Activated CD8-positive, alpha-beta memory T cell treated with anti-CD3 and anti-CD28 coated beads, Interleukin-2, amount 10 ng/mL, durations not matched to agents 7 days and 5 days (primary cell): ENCODE measurements around the gene SCO2. TPM values are rescaled to one million over a fixed set of nuclear protein-coding genes. Genes with fewer than 3 reads are reported as not detected.

ENCODE experiments used
- ATAC-seq: fragments of 150-1000 bp; cut with Tn5 transposase; one replicate; pipeline ENCODE4 v1.10.0; 2021; ENCODE audit warnings: moderate library complexity
- CTCF ChIA-PET: fragments of 350-600 bp; sonication (Branson Sonifier 250); formaldehyde crosslinking; loops from one replicate; lab custom pipeline; 2021; ENCODE audit warnings: antibody characterized with exemption; lab: Charles Lee
- DNase-seq: peaks from one replicate; pipeline ENCODE4 v3.0.0-alpha.2; 2020
- H3K27ac Mint-ChIP-seq: one replicate; pipeline ENCODE4 v1.8.0; 2021; ENCODE audit warnings: mild to moderate bottlenecking, mixed read lengths
- H3K27me3 Mint-ChIP-seq: one replicate; pipeline ENCODE4 v1.8.0; 2021; ENCODE audit warnings: mixed read lengths
- H3K36me3 Mint-ChIP-seq: one replicate; pipeline ENCODE4 v1.8.0; 2021; ENCODE audit warnings: mild to moderate bottlenecking, mixed read lengths
- H3K4me1 Mint-ChIP-seq: one replicate; pipeline ENCODE4 v1.8.0; 2021; ENCODE audit warnings: mixed read lengths
- H3K4me3 Mint-ChIP-seq: one replicate; pipeline ENCODE4 v1.8.0; 2021; ENCODE audit warnings: mild to moderate bottlenecking, moderate library complexity, mixed read lengths
- H3K9me3 Mint-ChIP-seq: one replicate; pipeline ENCODE4 v1.8.0; 2022; ENCODE audit warnings: low read depth, mixed read lengths
- total RNA-seq, 2 experiments: library from RNA; stranded (reverse); gene quantifications; one replicate each; pipeline ENCODE4 v1.2.3, GENCODE V29; 2021

The SCO2 gene
- total RNA-seq, 2 experiments from 2014 or later = 9.1 to 11.6 TPM

DNA sequence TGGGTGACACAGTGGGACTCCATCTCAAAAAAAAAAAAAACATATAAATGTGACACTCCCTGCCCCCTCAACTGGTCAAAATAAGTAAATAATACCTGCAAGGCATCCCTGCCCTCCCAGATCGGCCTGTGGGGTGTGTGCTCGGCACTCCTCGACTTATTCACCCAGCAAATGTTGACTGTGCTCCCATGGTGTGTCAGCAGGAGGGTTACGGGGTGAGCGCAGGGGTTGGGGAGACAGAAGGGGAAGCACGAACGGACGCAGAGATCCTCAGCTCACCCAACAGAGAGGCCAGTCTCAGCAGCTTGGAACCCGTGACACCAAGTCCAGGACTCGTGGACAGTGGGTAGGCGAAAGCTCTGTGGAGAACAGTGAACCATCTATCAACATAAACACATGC is 45.7 kb downstream of the SCO2 start:
- DNase-seq = no peak
- peaks cover 16% of the 10 kb centered on the region for H3K27me3 Mint-ChIP-seq
- peaks cover 8% of the 10 kb centered on the region for H3K4me1 Mint-ChIP-seq
- CTCF ChIA-PET = interaction anchor here (0.6 to 1.8 kb wide), 5 partner anchors 9 to 203 kb away, joined by 3 to 6 read pairs (median 4); no protein-coding TSS in a partner anchor
- H3K4me3 Mint-ChIP-seq = peak overlapping the region; percentile 48
- no peak for ATAC-seq
- no peaks in the 10 kb centered on the region for H3K36me3 Mint-ChIP-seq
- H3K9me3 Mint-ChIP-seq = no peaks in the 10 kb centered on the region
- no peak overlapping the region for H3K27ac Mint-ChIP-seq

GRCh38 chr22:50477923-50478322 is 47.5 kb downstream of the SCO2 start:
- no peak overlapping the region for H3K27ac Mint-ChIP-seq
- H3K4me3 Mint-ChIP-seq = no peak overlapping the region

DNA sequence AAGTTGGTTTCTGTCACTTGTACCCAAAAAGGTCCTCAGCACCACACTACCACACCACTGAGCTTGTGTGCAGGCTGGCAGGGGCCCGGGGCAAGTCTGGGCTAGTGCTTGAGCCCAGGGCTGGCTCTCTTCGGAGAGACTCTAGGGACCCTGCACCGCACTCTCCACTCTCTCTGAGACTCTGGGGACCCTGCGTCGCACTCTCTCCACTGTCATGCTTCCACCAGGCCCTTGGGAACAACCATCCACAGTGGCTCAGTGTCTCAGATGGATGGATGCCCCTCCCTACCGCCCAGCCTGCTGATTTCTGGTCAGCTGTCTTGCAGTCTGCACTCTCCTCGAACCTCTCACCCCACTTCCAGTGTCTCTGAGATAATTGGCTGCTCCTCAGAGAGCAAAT is 48.5 kb downstream of the SCO2 start:
- ATAC-seq (no peak), DNase-seq (no peak)
- H3K36me3 Mint-ChIP-seq = peaks cover 5% of the 10 kb centered on the region
- peak overlapping the region; percentile 19 for H3K27ac Mint-ChIP-seq
- H3K9me3 Mint-ChIP-seq = no peaks in the 10 kb centered on the region
- H3K4me3 Mint-ChIP-seq = no peak overlapping the region
- CTCF ChIA-PET = interaction anchor here (0.8 kb wide), 1 partner anchor 21 kb away, joined by 3 read pairs; no protein-coding TSS in a partner anchor
- H3K4me1 Mint-ChIP-seq = peaks cover 30% of the 10 kb centered on the region
- peaks cover 16% of the 10 kb centered on the region for H3K27me3 Mint-ChIP-seq

More at GRCh38 chr22:50477923-50478322, 47.5 kb downstream of the SCO2 start:
- ATAC-seq (no peak), DNase-seq (no peak)
- peaks cover 4% of the 10 kb centered on the region for H3K36me3 Mint-ChIP-seq
- CTCF ChIA-PET = interaction anchor here (1.2 kb wide), 1 partner anchor 9 kb away, joined by 3 read pairs; no protein-coding TSS in a partner anchor
- H3K9me3 Mint-ChIP-seq = no peaks in the 10 kb centered on the region
- peaks cover 16% of the 10 kb centered on the region for H3K27me3 Mint-ChIP-seq
- H3K4me1 Mint-ChIP-seq = peaks cover 19% of the 10 kb centered on the region

- Mint-ChIP-seq H3K9me3 (no peaks in the 10 kb centered on the region), H3K27me3 (peaks cover 16% of the 10 kb centered on the region), H3K4me1 (peaks cover 42% of the 10 kb centered on the region), H3K27ac (peak overlapping the region; percentile 72), H3K4me3 (peak overlapping the region; percentile 51), H3K36me3 (peaks cover 5% of the 10 kb centered on the region)
- CTCF ChIA-PET = interaction anchor here (4.0 kb wide), 1 partner anchor 22 kb away, joined by 28 read pairs; no protein-coding TSS in a partner anchor
- ATAC-seq (no peak), DNase-seq (no peak)
Measured at GRCh38 chr22:50475652-50476002, 49.8 kb downstream of the SCO2 start.

DNA sequence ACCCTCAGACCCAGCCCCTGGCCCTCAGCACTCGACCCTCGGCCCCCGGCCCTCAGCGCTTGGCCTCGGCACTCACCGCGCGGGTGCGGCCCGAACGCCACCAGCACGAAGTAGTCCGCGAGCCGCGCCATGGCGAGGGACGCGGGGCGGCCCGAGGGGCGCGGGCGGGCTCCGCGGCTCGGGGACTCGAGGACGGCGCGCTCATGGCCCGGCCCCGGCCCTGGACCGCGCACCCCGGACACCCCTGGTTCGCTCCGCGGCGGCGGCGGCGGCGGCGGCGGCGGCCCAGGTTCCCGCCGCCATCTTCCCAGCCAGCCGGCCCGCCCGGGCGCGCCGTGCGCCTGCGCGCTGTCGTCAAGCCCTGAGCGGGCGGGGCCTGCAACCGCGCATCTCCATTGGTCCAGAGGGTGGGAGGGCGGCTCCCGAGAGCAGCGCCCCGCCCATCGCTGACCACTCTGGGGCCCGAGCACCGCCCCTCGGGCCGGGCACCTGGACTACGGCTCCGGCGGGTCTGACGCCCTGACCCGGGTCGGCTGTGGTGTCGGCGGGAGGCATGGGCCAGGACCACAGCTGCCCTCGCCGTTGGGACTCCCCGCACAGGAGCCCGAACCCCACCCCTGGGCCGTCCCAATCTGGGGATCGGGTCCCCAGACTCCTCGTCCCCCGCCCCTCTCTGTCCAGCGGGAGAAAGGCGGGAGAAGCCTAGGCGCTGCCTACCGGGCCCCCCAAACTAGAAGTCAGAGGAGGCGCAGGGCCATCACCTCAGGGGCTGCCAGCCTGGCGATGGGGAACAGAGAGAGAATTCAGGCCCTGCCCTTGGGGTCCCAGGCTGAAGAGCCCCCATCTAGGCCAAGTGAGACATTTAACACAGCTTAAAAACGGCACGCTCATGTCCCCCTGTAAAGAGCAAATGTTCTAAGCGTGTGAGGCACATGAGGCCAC is 50.4 kb downstream of the SCO2 start, which contains the start of gene SBF1:
SBF1 (minus strand) TSS at position 326 of the 942 bp plus-strand sequence; CDS start at position 131, 195 bp downstream.
- Mint-ChIP-seq H3K4me1 (peaks cover 49% of the 10 kb centered on the region), H3K9me3 (no peaks in the 10 kb centered on the region), H3K27me3 (peaks cover 11% of the 10 kb centered on the region), H3K4me3 (peak within 1 kb of the TSS; percentile 93), H3K36me3 (peaks cover 5% of the 10 kb centered on the region), H3K27ac (peak within 1 kb of the TSS; percentile 95)
- CTCF ChIA-PET = interaction anchor here (4.0 kb wide), 1 partner anchor 23 kb away, joined by 28 read pairs; no protein-coding TSS in a partner anchor
- ATAC-seq (peak; percentile 83), DNase-seq (peak; percentile 92)

DNA sequence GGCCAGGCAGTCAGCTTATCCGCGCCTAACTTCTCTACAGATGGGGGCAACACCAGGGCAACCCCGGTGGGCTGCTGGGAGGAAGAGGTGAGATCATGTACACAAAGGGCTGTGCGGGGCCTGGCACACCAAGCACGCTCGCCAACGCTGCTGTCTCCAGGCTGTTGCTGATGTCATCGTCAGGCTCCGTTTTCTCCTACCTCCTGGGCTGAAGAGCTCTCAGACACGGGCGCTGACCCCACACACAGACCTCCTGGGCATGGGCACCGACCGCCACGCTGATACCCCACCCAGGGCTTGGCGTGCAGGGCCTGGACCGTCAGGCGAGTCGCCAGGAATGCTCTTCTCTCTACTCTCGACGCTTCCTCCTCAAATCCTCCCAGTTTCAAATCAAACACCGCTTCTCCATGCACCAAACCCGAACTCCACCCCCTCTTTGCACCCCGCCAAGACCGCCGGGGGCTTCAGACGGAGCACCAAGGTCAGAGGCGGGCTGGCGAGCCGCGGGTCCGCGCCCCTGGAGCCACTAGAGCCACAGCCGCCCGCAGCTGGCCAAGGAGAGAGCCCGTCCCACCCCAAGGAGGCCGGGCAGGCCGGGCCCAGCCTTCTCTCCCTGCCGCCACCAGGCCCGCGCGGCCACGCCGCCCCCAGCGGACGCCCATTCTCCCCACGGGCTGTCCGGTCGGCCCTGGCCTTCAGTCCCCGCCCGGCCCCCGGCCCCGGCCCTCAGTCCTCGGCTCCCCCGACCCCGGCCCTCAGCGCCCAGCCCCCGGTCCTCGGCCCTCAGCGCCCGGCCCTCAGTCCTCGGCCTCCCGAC is 51.3 kb downstream of the SCO2 start:
- Mint-ChIP-seq H3K27me3 (peaks cover 6% of the 10 kb centered on the region), H3K4me3 (peak overlapping the region; percentile 93), H3K27ac (peak overlapping the region; percentile 95), H3K9me3 (no peaks in the 10 kb centered on the region), H3K36me3 (peaks cover 5% of the 10 kb centered on the region), H3K4me1 (peaks cover 53% of the 10 kb centered on the region)
- DNase-seq (peak; percentile 71), ATAC-seq (no peak)
- CTCF ChIA-PET = interaction anchor here (0.8 to 4.0 kb wide), 18 partner anchors 8 to 223 kb away, joined by 3 to 28 read pairs (median 4); partner anchors contain the start of genes ADM2, HDAC10, LMF2 and NCAPH2

Other genes starting within 250 kb of the SCO2 start
- 10 to 100 TPM; 23.4 to 26.6 TPM for gene PLXNB2, start 218.0 kb downstream of the SCO2 start, total RNA-seq
- 1 to 10 TPM; 5.7 to 8.8 TPM for gene DENND6B, start 198.6 kb downstream of the SCO2 start, total RNA-seq
- 10 to 100 TPM; 78.7 to 98.0 TPM for gene PPP6R2, start 182.3 kb downstream of the SCO2 start, total RNA-seq
- gene SBF1, start 50.6 kb downstream of the SCO2 start, total RNA-seq = 100 to 1,000 TPM; 192 to 207 TPM
- 1 to 10 TPM; 4.7 to 5.3 TPM for gene ADM2, start 44.1 kb downstream of the SCO2 start, total RNA-seq
- gene MIOX, start 38.7 kb downstream of the SCO2 start, total RNA-seq = under 1 TPM; 0.23 to 0.61 TPM
- 100 to 1,000 TPM in 1 of 2 experiments, 10 to 100 TPM in 1; 98.6 to 138 TPM for gene LMF2, start 17.9 kb downstream of the SCO2 start, total RNA-seq
- gene NCAPH2, start 17.4 kb downstream of the SCO2 start, total RNA-seq = 100 to 1,000 TPM; 136 to 181 TPM
- 100 to 1,000 TPM in 1 of 2 experiments, 10 to 100 TPM in 1; 93.1 to 108 TPM for gene TYMP, start 4.4 kb upstream of the SCO2 start, total RNA-seq
- 10 to 100 TPM; 10.2 to 12.0 TPM for gene KLHDC7B, start 20.3 kb upstream of the SCO2 start, total RNA-seq
- under 1 TPM; 0.76 to 0.96 TPM for gene SYCE3, start 37.3 kb upstream of the SCO2 start, total RNA-seq
- 10 to 100 TPM; 80.1 to 87.6 TPM for gene CPT1B, start 52.8 kb upstream of the SCO2 start, total RNA-seq
- 100 to 1,000 TPM in 1 of 2 experiments, 10 to 100 TPM in 1; 97.2 to 118 TPM for gene CHKB, start 57.3 kb upstream of the SCO2 start, total RNA-seq
- gene MAPK8IP2, start 75.2 kb upstream of the SCO2 start, total RNA-seq = under 1 TPM; 0.19 to 0.29 TPM
- 10 to 100 TPM; 49.6 to 68.2 TPM for gene ARSA, start 102.6 kb upstream of the SCO2 start, total RNA-seq
- under 1 TPM in 1 of 2 experiments, not detected in 1; 0.05 TPM for gene SHANK3, start 147.2 kb upstream of the SCO2 start, total RNA-seq
- gene ACR, start 212.6 kb upstream of the SCO2 start, total RNA-seq = not detected